Activated CD8-positive, alpha-beta T cell treated with anti-CD3 and anti-CD28 coated beads for 36 hours (primary cell): ENCODE results near the gene UNC13B. TPM values are rescaled to one million over a fixed set of nuclear protein-coding genes. Genes with fewer than 3 reads are reported as not detected.

Experiments used
- ATAC-seq: fragments of 200-7000 bp; cut with Tn5 transposase; one replicate; pipeline ENCODE4 v1.10.0; 2021; ENCODE audit warnings: mild to moderate bottlenecking, moderate library complexity
- CTCF ChIA-PET: fragments of 350-600 bp; sonication (Branson Sonifier 250); formaldehyde crosslinking; loops from one replicate; lab custom pipeline; 2021; ENCODE audit warnings: antibody characterized with exemption; lab: Charles Lee
- POLR2A ChIA-PET: fragments of 350-600 bp; sonication (Branson Sonifier 250); formaldehyde crosslinking; loops from one replicate; lab custom pipeline; 2021; ENCODE audit warnings: antibody characterized with exemption; lab: Charles Lee
- DNase-seq: peaks from one replicate; pipeline ENCODE4 v3.0.0-alpha.2; 2020
- H3K27ac Mint-ChIP-seq: one replicate; pipeline ENCODE4 v1.8.0; 2021; ENCODE audit warnings: mild to moderate bottlenecking, mixed read lengths
- H3K27me3 Mint-ChIP-seq: one replicate; pipeline ENCODE4 v1.8.0; 2021; ENCODE audit warnings: mixed read lengths
- H3K36me3 Mint-ChIP-seq: one replicate; pipeline ENCODE4 v1.8.0; 2021; ENCODE audit warnings: low read depth, mixed read lengths
- H3K4me1 Mint-ChIP-seq: one replicate; pipeline ENCODE4 v1.8.0; 2021; ENCODE audit warnings: low read depth, mixed read lengths
- H3K4me3 Mint-ChIP-seq: one replicate; pipeline ENCODE4 v1.8.0; 2021; ENCODE audit warnings: mild to moderate bottlenecking, moderate library complexity, mixed read lengths
- H3K9me3 Mint-ChIP-seq: one replicate; pipeline ENCODE4 v1.8.0; 2021; ENCODE audit warnings: mixed read lengths
- CTCF ChIP-seq: fragments of 200-600 bp; IDR thresholded peaks from one replicate; pipeline ENCODE4 v1.8.0; 2022; ENCODE audit warnings: antibody characterized with exemption, mild to moderate bottlenecking
- intact Hi-C: fragments of 100-400 bp; cut with micrococcal nuclease; formaldehyde crosslinking; loops from one replicate; pipeline ENCODE4 v1.10.0; 2022
- total RNA-seq, 2 experiments: library from RNA; stranded (reverse); gene quantifications; one replicate each; pipeline ENCODE4 v1.2.3, GENCODE V29; 2021

The UNC13B gene
- total RNA-seq, 2 experiments from 2014 or later, result 1.3 to 1.9 TPM

- POLR2A ChIA-PET, result no interaction called here
Measured at GRCh38 chr9:35260186-35260585, 98.4 kb downstream of the UNC13B start.

GRCh38 chr9:35262064-35262463 is 100.3 kb downstream of the UNC13B start:
- intact Hi-C loops, result no loop called here
- Mint-ChIP-seq H3K27ac (no peak overlapping the region), H3K9me3 (no peaks in the 10 kb centered on the region), H3K27me3 (peaks cover 9% of the 10 kb centered on the region), H3K4me1 (no peaks in the 10 kb centered on the region), H3K4me3 (no peak overlapping the region), H3K36me3 (no peaks in the 10 kb centered on the region)
- ChIA-PET POLR2A (interaction anchor here (0.8 kb wide), 1 partner anchor 147 kb away, joined by 4 read pairs; no protein-coding TSS in a partner anchor), CTCF (no interaction called here)
- TF ChIP-seq CTCF, result no peak
- DNase-seq, result no peak
- ATAC-seq, result no peak

More at GRCh38 chr9:35260186-35260585, 98.4 kb downstream of the UNC13B start:
- DNase-seq (no peak), ATAC-seq (no peak)
- Mint-ChIP-seq H3K27ac (no peak overlapping the region), H3K4me1 (no peaks in the 10 kb centered on the region), H3K9me3 (no peaks in the 10 kb centered on the region), H3K4me3 (no peak overlapping the region), H3K36me3 (no peaks in the 10 kb centered on the region), H3K27me3 (peaks cover 5% of the 10 kb centered on the region)
- intact Hi-C loops, result no loop called here
- no peak for TF ChIP-seq CTCF
- CTCF ChIA-PET, result interaction anchor here (1.9 to 5.2 kb wide), 2 partner anchors 28 to 143 kb away, joined by 4 to 42 read pairs; partner anchors contain the start of gene ATOSB

GRCh38 chr9:35267710-35268109 is 105.9 kb downstream of the UNC13B start:
- H3K36me3 Mint-ChIP-seq, result no peaks in the 10 kb centered on the region
- no peak for ATAC-seq
- H3K4me3 Mint-ChIP-seq, result no peak overlapping the region
- H3K4me1 Mint-ChIP-seq, result no peaks in the 10 kb centered on the region
- POLR2A ChIA-PET, result no interaction called here
- H3K9me3 Mint-ChIP-seq, result no peaks in the 10 kb centered on the region
- DNase-seq, result no peak
- no peak overlapping the region for H3K27ac Mint-ChIP-seq
- TF ChIP-seq CTCF, result no peak
- intact Hi-C loops, result no loop called here
- H3K27me3 Mint-ChIP-seq, result peaks cover 21% of the 10 kb centered on the region
- CTCF ChIA-PET, result interaction anchor here (0.8 kb wide), 1 partner anchor 9 kb away, joined by 3 read pairs; no protein-coding TSS in a partner anchor

GRCh38 chr9:35269919-35270318 is 108.1 kb downstream of the UNC13B start:
- DNase-seq (no peak), ATAC-seq (no peak)
- Mint-ChIP-seq H3K27ac (no peak overlapping the region), H3K27me3 (peaks cover 16% of the 10 kb centered on the region), H3K9me3 (no peaks in the 10 kb centered on the region), H3K4me1 (peaks cover 4% of the 10 kb centered on the region), H3K4me3 (no peak overlapping the region), H3K36me3 (no peaks in the 10 kb centered on the region)
- ChIA-PET POLR2A (no interaction called here), CTCF (no interaction called here)
- intact Hi-C loops, result no loop called here
- no peak for TF ChIP-seq CTCF

GRCh38 chr9:35271637-35272036 is 109.8 kb downstream of the UNC13B start:
- Mint-ChIP-seq H3K27ac (no peak overlapping the region), H3K4me1 (peaks cover 15% of the 10 kb centered on the region), H3K27me3 (peaks cover 16% of the 10 kb centered on the region), H3K4me3 (no peak overlapping the region), H3K36me3 (no peaks in the 10 kb centered on the region), H3K9me3 (no peaks in the 10 kb centered on the region)
- TF ChIP-seq CTCF, result no peak
- ATAC-seq, result no peak
- intact Hi-C loops, result no loop called here
- ChIA-PET POLR2A (no interaction called here), CTCF (interaction anchor here (2.4 kb wide), 1 partner anchor 13 kb away, joined by 6 read pairs; no protein-coding TSS in a partner anchor)
- DNase-seq, result peak; percentile 15
